Stomach smooth muscle (tissue), 2 donors: ENCODE data around the gene VIPR2.

ENCODE experiments used
- H3K27ac ChIP-seq: one replicate; pipeline ENCODE4 v1.7.0; 2013; ENCODE audit warnings: mild to moderate bottlenecking, low read length, inconsistent platforms
- H3K27me3 ChIP-seq, 2 donors: one replicate each; pipeline ENCODE4 v1.7.0; 2013; ENCODE audit warnings: low read length in 2 of 2; ENCODE audit not compliant: insufficient read depth in 2 of 2, control insufficient read depth in 1 of 2
- H3K36me3 ChIP-seq, 2 donors: one replicate each; pipeline ENCODE4 v1.7.0; 2013; ENCODE audit warnings: low read length in 2 of 2; ENCODE audit not compliant: control insufficient read depth in 2 of 2, insufficient read depth in 2 of 2
- H3K4me1 ChIP-seq: one replicate; pipeline ENCODE4 v1.7.0; 2013; ENCODE audit warnings: low read length; ENCODE audit not compliant: control insufficient read depth, insufficient read depth
- H3K4me3 ChIP-seq, 2 donors: one replicate each; pipeline ENCODE4 v1.7.0; 2013; ENCODE audit warnings: low read length in 2 of 2
- H3K9ac ChIP-seq, 2 donors: one replicate each; pipeline ENCODE4 v1.7.0; 2013; ENCODE audit warnings: low read length in 2 of 2, mild to moderate bottlenecking in 1 of 2
- H3K9me3 ChIP-seq, 2 donors: one replicate each; pipeline ENCODE4 v1.7.0; 2013; ENCODE audit warnings: low read length in 2 of 2; ENCODE audit not compliant: control insufficient read depth in 2 of 2
- donor health status: healthy.
- donor health status: Pancreatic carcinoma.

VIPR2 gene

DNA sequence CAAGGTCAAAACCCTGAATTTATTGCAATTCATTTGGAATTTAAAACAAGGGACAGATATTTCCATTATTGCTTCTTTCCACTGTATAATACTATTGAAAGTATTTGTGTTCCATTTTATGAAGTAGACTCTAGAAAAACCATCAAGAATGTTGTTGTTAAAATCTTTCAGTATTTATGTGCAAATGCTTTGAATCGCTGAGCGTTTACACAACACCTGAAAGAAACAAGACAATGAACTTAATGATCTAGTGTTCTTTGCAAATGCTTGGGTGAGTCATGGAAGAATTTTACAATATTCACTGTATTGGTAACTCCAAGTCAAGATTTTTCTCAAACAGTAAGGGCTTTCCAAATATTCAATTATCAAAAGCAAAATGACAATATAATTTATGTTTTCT is 97.1 kb downstream of the VIPR2 start:
- Histone ChIP-seq H3K36me3 (no peaks in the 10 kb centered on the region), H3K4me3 (no peak overlapping the region), H3K27ac (no peak overlapping the region), H3K9me3 (peaks cover 0 to 7% of the 10 kb centered on the region in 2 donors), H3K27me3 (no peaks in the 10 kb centered on the region), H3K4me1 (no peaks in the 10 kb centered on the region), H3K9ac (no peak overlapping the region)

DNA sequence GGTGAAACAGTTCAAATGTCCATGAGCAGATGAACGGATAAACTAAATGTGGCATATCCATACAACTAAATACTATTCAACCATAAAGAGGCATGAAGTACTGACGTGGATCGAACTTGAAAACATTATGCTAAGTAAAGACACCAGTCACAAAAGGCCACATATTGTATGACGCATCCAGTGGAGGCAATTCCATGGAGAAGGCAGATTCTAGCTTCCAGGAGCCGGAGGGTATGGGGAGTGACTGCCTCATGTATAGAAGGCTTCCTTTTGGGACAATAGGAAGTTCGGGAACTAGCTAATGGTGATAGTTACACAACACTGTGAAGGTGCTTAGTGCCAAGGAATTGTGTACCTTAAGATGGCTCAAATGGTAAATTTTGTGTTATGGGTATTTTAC is 98.4 kb downstream of the VIPR2 start:
- H3K27me3 ChIP-seq = no peaks in the 10 kb centered on the region
- no peak overlapping the region for H3K4me3 ChIP-seq
- peaks cover 0 to 3% of the 10 kb centered on the region in 2 donors for H3K36me3 ChIP-seq
- no peak overlapping the region for H3K9ac ChIP-seq
- H3K27ac ChIP-seq = no peak overlapping the region
- peaks cover 0 to 7% of the 10 kb centered on the region in 2 donors for H3K9me3 ChIP-seq
- no peaks in the 10 kb centered on the region for H3K4me1 ChIP-seq

DNA sequence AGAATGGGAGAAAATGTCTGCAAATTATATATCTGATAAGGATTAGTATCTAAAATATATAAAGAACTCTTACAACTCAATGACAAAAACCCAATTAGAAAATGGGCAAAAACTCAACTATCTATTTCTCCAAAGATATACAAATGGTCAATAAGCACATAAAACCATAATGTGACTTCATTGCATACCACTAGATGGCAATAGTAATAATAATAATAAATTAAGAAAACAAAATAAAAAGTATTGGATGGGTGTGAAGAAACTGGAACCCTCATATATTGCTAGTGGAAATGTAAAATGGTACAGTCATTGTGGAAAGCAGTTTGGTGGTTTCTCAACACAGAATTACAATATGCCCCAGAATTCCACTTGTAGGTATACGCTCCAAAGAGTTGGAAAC is 98.8 kb downstream of the VIPR2 start:
- no peak overlapping the region for H3K27ac ChIP-seq
- H3K4me1 ChIP-seq = no peaks in the 10 kb centered on the region
- no peaks in the 10 kb centered on the region for H3K27me3 ChIP-seq
- no peak overlapping the region for H3K9ac ChIP-seq
- peaks cover 0 to 5% of the 10 kb centered on the region in 2 donors for H3K36me3 ChIP-seq
- H3K4me3 ChIP-seq = no peak overlapping the region
- peaks cover 0 to 7% of the 10 kb centered on the region in 2 donors for H3K9me3 ChIP-seq

DNA sequence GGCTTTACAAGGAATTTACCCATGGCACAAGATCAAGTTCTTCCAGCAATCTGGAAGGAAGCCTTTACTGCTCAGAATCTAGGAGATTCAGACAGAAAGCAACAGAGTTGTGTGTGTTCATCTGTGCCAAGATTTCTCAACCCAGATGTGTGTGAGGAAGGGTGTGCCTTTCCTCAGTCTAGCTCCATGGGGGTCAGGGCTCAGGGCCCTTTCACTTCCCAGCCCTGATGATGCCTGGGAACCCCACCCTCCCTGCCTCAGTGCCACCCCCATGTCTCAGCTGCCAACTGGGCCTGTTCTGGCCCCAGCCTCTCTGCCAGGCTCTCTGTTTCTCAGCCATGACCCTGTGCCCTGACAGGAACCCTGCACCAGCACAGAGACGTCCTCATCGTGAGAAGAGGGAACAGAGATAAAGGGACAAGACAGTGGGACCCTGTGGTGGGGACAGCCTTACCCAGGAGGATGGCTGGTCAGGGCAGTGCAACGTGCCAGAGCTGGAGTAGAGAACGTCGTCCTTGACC is 102.0 kb downstream of the VIPR2 start:
- H3K9me3 ChIP-seq = peaks cover 0 to 7% of the 10 kb centered on the region in 2 donors
- no peak overlapping the region for H3K4me3 ChIP-seq
- peaks cover 0 to 5% of the 10 kb centered on the region in 2 donors for H3K36me3 ChIP-seq
- H3K9ac ChIP-seq = no peak overlapping the region
- H3K27me3 ChIP-seq = peaks cover 0 to 6% of the 10 kb centered on the region in 2 donors
- no peaks in the 10 kb centered on the region for H3K4me1 ChIP-seq
- H3K27ac ChIP-seq = no peak overlapping the region

DNA sequence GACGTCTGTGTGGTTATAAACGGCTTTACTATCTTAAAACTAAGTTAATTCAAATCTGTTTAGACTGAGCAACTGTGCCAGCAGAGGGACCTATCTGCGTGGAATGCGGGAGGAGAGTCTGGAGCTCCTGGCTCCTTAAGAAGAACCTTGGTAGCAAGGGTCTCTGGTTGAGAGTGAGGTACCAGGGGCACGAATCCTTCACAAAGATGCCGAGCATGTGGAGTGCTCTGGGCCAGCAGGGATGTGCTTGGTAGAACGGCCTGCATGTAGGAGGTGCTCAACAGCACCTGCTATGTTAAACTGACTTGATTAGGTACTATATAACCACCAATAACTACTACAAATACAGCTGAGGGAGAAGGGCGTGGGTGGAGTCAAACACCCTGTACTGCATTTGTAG is 102.6 kb downstream of the VIPR2 start:
- Histone ChIP-seq H3K27ac (no peak overlapping the region), H3K9ac (no peak overlapping the region), H3K4me1 (no peaks in the 10 kb centered on the region), H3K4me3 (no peak overlapping the region), H3K27me3 (peaks cover 0 to 6% of the 10 kb centered on the region in 2 donors), H3K36me3 (peaks cover 0 to 5% of the 10 kb centered on the region in 2 donors), H3K9me3 (peaks cover 0 to 7% of the 10 kb centered on the region in 2 donors)

DNA sequence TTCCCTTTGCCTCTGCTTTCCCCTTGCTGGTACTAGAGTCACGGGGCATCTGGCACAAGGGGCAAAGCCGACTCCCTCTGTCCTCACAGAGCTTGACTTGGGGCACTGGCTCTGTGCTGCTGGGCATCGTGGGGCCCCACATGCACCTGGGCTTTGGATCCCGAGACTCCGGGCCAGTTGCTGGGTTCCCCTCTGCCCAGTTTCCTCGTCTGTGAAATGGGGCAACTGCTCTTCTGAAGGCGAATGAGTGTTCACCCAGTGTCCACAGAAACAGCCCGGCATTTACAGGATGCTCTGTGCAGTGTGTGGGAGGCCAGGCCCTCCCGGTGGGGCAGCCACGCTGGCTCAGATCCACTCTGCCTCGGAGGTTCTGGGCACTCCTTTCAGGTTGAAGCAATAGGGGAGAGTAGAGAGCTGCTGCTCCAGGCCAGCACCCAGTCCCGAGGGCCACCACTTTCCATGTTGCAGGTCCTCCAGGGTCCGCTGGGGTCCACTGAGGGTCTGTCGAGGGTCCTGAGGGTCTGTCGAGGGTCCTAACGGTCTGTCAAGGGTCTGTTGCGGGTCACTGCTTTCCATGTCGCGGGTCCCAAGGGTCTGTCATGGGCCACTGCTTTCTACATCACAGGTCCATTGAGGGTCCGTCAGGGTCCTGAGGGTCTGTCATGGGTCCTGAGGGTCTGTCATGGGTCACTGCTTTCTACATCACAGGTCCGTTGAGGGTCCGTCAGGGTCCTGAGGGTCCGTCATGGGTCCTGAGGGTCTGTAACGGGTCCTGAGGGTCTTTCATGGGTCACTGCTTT is 103.6 kb downstream of the VIPR2 start:
- Histone ChIP-seq H3K9ac (no peak overlapping the region), H3K36me3 (peaks cover 0 to 7% of the 10 kb centered on the region in 2 donors), H3K27ac (no peak overlapping the region), H3K9me3 (peaks cover 0 to 7% of the 10 kb centered on the region in 2 donors), H3K4me1 (no peaks in the 10 kb centered on the region), H3K4me3 (no peak overlapping the region), H3K27me3 (peaks cover 4 to 6% of the 10 kb centered on the region in 2 donors)

DNA sequence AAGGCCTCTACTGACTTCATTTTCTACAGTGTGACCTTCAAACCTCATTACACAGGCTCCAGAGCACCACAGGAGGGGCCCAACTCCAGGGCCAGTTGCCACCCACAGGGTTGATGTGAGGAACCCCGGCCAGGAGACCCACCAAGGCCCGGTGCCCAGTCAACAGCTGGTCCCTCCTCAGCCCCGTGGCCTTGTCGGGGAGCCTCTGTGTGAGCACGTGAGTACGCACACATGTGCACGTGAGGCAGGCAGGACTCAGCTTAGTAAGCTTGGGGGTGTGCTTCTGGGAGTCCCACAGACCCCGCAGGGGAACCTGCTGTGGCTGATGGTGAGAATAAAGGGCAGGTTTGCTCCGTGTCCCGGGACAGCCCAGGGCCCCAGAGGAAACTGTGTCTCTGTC is 104.5 kb downstream of the VIPR2 start:
- Histone ChIP-seq H3K27me3 (peaks cover 6 to 13% of the 10 kb centered on the region in 2 donors), H3K27ac (no peak overlapping the region), H3K4me1 (no peaks in the 10 kb centered on the region), H3K9ac (no peak overlapping the region), H3K9me3 (peaks cover 0 to 7% of the 10 kb centered on the region in 2 donors), H3K36me3 (peaks cover 0 to 9% of the 10 kb centered on the region in 2 donors), H3K4me3 (no peak overlapping the region)

DNA sequence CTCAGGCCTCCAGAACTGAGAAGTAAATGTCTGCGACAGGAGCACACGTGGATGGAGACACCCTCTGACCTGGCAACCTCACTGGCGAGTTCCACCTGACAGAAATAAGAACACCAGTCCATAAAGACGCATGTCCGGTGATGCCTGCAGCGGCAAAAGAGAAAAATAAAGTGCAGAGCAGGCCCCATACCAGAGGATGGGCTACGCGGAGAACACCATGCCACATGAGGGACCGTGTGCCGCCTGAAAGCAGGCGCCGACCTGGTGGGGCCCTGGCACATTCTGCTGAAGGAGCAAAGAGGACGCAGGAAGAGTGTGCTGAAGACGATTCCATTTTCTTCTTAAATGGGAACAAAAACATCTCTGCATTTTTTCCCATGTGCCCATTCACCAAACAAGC is 105.0 kb downstream of the VIPR2 start:
- H3K36me3 ChIP-seq = peaks cover 0 to 9% of the 10 kb centered on the region in 2 donors
- H3K27ac ChIP-seq = no peak overlapping the region
- no peak overlapping the region for H3K4me3 ChIP-seq
- H3K4me1 ChIP-seq = no peaks in the 10 kb centered on the region
- no peak overlapping the region for H3K9ac ChIP-seq
- peaks cover 6 to 14% of the 10 kb centered on the region in 2 donors for H3K27me3 ChIP-seq
- H3K9me3 ChIP-seq = peaks cover 0 to 7% of the 10 kb centered on the region in 2 donors

DNA sequence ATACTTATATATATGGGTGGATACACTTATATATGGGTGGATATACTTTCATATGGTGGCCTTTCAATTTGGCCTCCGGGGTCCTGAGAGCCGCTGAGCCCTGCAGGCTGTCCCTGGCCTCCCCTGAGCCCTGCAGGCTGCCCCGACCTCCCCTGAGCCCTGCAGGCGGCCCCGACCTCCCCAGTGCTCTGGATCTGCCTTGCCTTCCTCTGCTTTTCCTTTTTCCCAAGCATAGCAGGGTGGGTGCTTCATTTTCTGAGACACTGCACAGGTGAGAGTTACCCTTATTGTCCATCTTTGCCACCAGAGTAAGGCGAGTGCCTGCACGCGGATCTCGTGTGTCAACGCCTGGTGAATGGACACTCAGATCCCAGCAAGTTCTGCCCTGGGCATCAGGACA is 106.6 kb downstream of the VIPR2 start:
- Histone ChIP-seq H3K4me1 (no peaks in the 10 kb centered on the region), H3K36me3 (peaks cover 0 to 9% of the 10 kb centered on the region in 2 donors), H3K9me3 (no peaks in the 10 kb centered on the region), H3K9ac (no peak overlapping the region), H3K27me3 (peaks cover 6 to 14% of the 10 kb centered on the region in 2 donors), H3K4me3 (no peak overlapping the region), H3K27ac (no peak overlapping the region)

DNA sequence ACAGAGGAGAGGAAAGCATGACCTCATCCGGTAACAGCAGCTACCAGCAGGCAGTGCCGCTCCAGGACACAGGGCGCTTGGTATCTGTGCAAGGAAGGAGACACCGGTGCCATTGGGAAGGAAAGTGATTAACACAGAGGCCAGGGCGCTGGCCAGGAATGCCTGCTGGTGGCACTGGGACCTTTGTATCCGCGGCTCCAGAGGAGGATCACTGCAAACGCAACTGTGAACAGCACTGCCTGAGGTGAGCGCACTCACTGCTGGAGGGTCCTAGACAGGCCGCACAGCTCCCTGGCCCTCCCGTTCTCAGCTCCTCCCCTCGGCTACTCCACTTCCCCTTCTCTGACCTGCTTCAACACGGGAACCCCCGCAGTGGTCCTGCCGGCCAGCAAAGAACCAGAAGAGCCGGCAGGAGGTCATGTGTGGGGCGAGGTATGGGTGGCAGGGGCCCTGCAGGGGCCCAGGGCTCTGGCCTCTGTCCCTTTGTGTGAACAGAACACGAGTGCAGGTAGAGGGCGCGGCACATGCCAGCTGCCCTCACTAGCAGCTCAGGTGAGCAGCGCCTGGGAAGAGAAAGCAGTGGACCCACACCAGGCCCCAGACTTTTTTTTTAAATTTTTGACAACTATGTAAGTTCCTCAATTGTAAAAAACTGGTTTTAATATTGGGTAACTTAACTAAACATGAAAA is 107.6 kb downstream of the VIPR2 start:
- Histone ChIP-seq H3K4me3 (no peak overlapping the region), H3K4me1 (no peaks in the 10 kb centered on the region), H3K36me3 (peaks cover 0 to 9% of the 10 kb centered on the region in 2 donors), H3K9me3 (no peaks in the 10 kb centered on the region), H3K9ac (no peak overlapping the region), H3K27ac (no peak overlapping the region), H3K27me3 (peaks cover 6 to 15% of the 10 kb centered on the region in 2 donors)
